DMS 273 (cell line): Measurements from ENCODE around the gene YPEL3.

Experiments
- DNase-seq: peaks from one replicate; lab custom pipeline; 2025; ENCODE audit not compliant: unreplicated experiment; lab: John Stamatoyannopoulos, UW

Gene YPEL3

DNA sequence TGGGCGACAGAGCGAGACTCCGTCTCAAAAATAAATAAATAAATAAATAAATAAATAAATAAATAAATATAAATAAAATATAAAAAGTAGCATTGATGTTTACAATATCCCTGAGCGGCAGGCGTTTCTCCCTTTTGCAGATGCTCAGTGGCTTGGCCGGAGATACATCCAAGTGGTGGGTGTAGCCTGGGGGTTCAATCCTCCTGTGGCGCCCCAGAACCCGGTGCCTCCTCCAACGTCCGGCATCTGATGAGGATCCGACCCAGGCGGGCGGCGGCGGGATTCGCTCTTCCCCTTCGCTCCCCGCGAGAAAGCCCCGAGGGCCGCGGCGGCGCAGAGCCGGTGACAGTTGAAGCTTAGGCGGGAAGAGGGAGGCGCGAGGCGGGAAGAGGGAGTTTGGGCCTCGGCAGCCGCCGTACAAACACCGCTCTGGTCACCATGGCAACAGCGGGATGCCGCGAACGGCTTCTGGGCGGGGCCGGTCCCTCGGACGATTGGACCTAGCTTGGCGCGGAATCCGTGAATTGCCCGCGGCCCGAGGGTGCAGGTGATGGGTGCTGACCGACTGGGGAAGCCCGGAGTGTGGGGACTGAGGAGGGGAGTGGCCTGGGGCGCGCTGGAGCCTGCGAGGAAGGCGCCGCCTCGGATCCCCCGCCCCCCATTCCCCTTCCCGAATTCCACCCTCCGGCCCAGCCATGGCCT is 43.2 kb downstream of the YPEL3 start:
- DNase-seq, result peak; percentile 97

GRCh38 chr16:30051518-30051917 is 44.5 kb downstream of the YPEL3 start:
- no peak for DNase-seq

DNA sequence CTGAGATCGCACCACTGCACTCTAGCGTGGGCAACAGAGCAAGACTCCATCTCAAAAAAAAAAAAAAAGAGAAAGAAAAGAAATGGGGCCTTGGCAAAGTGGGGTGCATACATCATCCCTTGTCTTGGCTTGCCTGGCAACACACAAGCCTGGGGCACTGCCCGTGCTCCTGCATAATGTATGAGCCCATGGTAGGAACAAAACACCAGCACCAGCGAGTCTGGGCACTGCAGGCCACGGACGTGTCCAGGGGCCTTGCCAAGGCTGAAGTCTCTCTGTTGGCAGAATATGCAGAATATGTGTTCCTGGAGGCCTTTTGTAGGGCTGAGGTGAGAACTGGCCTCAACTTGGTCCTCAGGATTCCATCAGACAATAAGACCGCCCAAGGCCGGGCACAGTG is 46.1 kb downstream of the YPEL3 start:
- DNase-seq, result no peak

- DNase-seq, result no peak
Observed at GRCh38 chr16:30046588-30046987, 49.4 kb downstream of the YPEL3 start.

DNA sequence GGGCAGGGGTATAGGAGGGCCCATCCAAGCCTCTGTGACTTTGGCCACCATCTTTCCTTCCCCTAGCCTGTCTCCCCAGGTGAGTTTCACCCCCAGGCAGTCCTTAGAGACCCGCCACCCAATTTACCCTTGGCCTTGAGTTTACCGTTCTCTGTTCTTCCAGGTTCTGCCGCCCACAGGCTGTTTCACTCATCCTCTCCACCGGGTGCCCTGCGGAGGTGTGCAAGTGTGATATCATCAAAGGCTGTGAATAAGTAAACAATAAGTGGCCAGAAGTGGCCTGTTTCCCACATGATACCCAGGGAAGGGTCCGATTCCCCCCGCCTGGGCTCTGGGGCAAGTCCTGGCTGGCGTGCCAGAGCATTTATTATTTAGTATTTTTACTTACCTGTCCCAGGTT is 49.8 kb downstream of the YPEL3 start:
- DNase-seq, result no peak
